Measurements from ENCODE around the gene TBPL2.
"Not testable (repeated sequence)": the region's sequence is repeated elsewhere in the genome, so short reads cannot be mapped to it uniquely, and the experiment has no call there.

The TBPL2 gene

DNA sequence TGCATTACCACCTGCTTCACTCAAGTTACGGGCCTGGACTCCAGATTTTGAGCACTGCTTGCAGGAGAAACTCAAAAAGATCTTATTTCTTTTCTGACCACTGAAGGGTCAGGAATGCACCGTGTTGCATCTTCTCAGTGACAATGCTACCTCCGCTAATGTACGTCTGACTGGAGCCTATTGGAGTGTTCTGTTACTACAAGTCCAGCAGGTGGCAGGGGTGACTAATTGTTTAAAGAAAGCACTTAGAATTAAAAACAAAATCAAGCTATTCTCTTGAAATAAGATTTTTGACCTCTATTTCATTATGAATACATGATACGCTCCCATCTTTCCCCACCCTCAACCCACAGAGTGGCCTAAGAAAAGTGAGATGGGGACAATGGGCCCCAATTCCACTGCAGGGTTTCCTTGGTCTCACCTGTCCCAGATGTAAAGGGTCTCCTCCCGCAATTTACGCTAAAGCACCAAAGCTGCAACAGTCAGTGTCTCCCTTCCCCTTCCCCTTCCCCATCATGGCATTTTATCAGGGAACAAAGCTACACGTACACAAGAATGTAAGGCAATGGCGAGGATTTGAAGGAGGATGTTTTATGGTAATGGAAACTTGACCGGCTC is 2.2 kb downstream of the TBPL2 start:
- DNase-seq (ENCODE audit: low spot score), result peak; percentile 57

- no peak for DNase-seq (ENCODE audit: low spot score)
Measured at GRCh38 chr14:55436931-55437330, 3.5 kb downstream of the TBPL2 start.

GRCh38 chr14:55436519-55436918 is 3.9 kb downstream of the TBPL2 start:
- DNase-seq (ENCODE audit: low spot score), result no peak

- DNase-seq (ENCODE audit: low spot score), result no peak
Measured at GRCh38 chr14:55434805-55435174, 5.6 kb downstream of the TBPL2 start.

- DNase-seq (ENCODE audit: low spot score), result no peak
Measured at GRCh38 chr14:55433880-55434804, 6.3 kb downstream of the TBPL2 start.

DNA sequence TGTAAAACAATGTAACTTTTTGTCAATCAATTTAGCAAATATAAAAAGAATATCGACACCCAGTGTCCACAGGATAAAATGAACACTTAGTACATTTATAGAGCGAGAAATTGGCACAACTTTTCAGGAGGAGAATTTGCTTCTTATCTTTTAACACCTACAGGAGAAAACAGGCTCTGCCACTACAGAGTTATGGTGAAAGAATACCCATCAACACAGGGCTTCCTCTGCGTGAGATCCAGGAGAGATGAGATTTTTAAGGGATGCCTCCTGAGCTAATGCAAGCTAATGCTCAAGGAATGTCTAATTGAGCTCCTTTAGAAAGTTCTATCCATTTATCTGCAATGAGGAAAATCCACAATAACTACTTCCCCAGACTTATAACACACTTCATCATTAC is 7.8 kb downstream of the TBPL2 start:
- DNase-seq (ENCODE audit: low spot score), result no peak

DNA sequence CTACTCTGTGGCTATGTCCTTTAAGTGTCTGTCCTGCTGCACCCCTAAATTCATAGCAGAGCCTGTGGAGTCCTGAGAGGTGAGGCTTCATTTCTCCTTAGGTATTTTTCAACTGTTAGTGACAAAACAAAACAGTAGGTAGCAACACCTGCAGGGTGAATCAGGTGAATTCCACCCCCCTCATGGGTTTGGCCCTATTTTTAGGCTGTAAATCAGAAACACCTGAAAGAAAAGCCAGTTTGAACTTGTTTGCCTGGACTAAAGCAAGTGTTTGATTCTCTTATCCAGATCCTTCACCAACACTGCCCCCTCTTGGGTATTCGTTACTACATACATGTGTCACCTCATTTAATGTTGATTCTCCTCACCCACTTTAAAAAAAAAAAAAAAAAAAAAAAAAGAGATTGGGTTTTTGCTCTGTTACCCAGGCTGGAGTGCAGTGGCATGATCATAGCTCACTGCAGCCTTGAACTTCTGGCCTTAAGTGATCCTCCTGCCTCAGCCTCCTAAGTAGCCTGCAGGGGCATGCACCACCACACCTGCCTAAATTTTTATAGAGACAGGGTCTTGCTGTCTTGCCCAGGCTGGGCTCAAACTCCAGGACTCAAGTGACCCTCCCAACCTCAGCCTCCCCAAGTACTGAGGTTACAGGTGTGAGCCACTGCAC is 10.3 kb downstream of the TBPL2 start:
- DNase-seq (ENCODE audit: low spot score), result peak; percentile 49

GRCh38 chr14:55427439-55427838 is 13.0 kb downstream of the TBPL2 start:
- DNase-seq (ENCODE audit: low spot score), result no peak

- no peak for DNase-seq (ENCODE audit: low spot score)
Measured at GRCh38 chr14:55426891-55427290, 13.5 kb downstream of the TBPL2 start.

DNA sequence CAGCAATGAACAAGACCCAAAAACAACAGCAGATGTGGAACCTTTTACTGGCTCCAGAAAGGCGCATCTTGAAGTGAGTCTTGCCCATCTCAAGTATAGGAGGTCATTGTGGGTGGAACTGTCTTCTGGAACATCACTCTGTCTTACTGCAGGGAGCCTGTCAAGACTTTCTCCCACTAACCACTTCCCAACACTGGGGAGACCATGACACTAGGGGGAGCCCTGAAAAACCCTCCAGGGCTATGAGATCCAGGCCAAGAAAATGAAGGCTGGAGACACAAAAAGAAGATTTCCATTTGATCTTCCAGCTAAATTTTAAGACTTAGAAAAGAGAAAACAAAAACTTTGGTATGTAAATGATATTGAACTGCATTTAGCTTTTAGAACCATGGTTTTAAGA is 15.3 kb downstream of the TBPL2 start:
- DNase-seq (ENCODE audit: low spot score), result no peak

DNA sequence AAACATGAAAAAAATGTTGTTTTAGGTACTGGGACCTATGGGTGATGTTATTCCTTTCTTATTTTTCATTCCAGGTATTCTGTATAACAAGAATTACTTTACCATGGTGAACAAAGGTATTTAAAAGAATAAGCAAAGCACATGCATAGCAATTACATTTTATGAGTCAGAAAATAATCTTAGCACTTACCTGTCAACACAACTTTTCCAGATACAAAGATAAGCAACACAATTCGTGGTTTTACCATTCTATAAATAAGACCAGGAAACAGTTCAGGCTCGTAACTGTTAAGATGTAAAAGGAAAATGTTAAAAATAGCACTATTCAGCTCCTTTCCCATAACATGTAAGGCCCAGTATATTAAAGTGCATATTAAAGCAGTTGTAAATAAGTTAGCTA is 16.4 kb downstream of the TBPL2 start:
- DNase-seq (ENCODE audit: low spot score), result no peak

DNA sequence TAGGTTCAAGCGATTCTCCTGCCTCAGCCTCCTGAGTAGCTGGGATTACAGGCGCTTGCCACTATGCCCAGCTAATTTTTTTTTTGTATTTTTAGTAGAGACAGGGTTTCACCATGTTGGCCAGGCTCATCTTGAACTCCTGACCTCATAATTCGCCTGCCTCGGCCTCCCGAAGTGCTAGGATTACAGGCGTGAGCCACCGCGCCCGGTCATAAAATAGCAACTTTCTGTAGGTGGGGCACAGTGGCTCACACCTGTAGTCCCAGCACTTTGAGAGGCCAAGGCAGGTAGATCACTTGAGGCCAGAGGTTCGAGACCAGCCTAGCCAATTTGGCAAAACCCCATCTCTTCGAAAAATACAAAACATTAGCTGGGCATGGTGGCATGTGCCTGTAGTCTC is 18.1 kb downstream of the TBPL2 start:
- not testable (repeated sequence) for DNase-seq (ENCODE audit: low spot score)

- no peak for DNase-seq (ENCODE audit: low spot score)
Measured at GRCh38 chr14:55419663-55420062, 20.8 kb downstream of the TBPL2 start.

DNA sequence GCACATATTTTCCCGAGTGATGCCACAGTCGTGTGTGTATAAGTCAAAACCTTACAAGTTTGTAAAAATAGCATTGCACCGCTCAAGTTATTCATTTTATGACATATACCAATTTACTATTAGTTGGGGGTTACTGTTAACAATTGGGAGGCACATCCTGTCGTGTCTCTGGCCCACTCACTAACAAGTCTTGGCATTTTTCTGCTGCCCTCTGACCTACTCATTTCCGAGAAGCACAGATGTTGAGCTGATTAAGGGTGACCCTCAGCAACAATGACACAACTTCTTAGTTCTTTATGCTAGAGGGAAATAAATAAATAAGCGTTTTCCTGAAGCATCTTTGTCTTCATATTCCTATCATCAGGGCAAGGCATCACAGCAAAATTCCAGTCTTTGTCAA is 22.0 kb downstream of the TBPL2 start:
- DNase-seq (ENCODE audit: low spot score), result no peak

GRCh38 chr14:55417955-55418354 is 22.5 kb downstream of the TBPL2 start:
- no peak for DNase-seq (ENCODE audit: low spot score)

DNA sequence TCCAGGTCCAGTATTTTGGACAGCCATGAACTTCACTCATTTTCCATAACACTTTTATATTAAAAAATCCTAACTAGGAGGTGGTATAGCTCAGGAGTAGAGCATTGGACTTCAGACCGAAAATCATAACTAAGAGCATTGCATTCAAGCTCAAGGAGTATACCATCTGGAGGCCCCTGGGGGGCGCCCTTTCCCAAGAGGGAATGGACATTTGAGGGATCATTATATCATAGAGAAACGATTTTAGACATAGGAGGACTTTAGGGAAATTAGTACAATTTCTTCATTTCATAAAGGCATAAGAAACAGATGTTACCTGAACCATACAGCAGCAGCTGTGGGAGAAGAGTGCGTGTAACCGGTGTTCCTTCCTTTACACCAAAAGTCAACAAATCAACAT is 23.6 kb downstream of the TBPL2 start:
- DNase-seq (ENCODE audit: low spot score), result peak; percentile 39

DNA sequence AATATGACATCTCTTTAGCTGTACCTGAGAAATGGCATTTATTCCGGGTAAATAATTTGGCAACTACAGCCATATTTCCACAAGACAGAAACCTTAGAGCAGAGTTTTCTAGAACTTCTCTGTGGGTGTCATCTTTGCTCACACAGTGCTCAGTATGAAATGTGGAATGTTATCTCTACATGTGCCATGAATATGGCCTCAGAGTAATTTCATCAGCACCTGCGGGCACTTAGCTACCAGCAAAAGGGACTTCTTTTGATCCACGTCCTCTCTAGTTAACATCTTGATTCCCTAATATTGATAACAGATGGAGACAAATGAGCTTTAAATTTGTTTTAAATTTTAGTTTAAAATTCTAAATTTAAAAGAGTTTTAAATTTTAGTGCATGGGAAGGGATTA is 25.9 kb downstream of the TBPL2 start:
- no peak for DNase-seq (ENCODE audit: low spot score)

GRCh38 chr14:55412676-55413075 is 27.7 kb downstream of the TBPL2 start:
- no peak for DNase-seq (ENCODE audit: low spot score)

GRCh38 chr14:55411426-55412389 is 28.7 kb downstream of the TBPL2 start, which contains the start of gene ATG14:
Gene ATG14, minus strand, starts transcription at chr14:55411830. Its CDS starts 8 bp downstream, at chr14:55411822.
- DNase-seq (ENCODE audit: low spot score), result peak; percentile 90

- no peak for DNase-seq (ENCODE audit: low spot score)
Measured at GRCh38 chr14:55410876-55411275, 29.5 kb downstream of the TBPL2 start.

- no peak for DNase-seq (ENCODE audit: low spot score)
Measured at GRCh38 chr14:55404173-55404854, 36.1 kb downstream of the TBPL2 start.

All from HuH-7 (cell line).